ENCODE data around the gene KIF23. TPM values are rescaled to one million over a fixed set of nuclear protein-coding genes. Genes with fewer than 3 reads are reported as not detected.

KIF23 gene
- total RNA-seq, 1 experiment from 2014 or later: 100 TPM

DNA sequence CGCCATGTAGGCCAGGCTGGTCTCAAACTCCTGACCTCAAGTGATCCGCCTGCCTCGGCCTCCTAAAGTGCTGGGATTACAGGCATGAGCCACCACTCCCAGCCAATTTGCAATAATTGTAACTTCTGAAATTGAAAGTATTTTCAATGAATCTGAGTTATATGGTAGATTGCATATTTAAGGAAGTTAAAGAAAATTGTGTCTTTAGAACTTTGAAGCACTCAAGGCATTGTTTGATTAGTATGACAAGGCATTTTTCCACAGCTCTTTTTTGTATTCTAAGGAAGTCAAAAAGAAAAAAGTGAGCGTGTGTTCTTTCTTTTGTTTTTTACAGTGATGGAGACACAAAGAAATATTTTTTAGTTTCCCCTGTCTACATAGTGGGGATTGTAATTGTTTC is 22.8 kb downstream of the KIF23 start:
- intact Hi-C loops (cut with micrococcal nuclease; ENCODE audit: unreplicated experiment): no loop called here

DNA sequence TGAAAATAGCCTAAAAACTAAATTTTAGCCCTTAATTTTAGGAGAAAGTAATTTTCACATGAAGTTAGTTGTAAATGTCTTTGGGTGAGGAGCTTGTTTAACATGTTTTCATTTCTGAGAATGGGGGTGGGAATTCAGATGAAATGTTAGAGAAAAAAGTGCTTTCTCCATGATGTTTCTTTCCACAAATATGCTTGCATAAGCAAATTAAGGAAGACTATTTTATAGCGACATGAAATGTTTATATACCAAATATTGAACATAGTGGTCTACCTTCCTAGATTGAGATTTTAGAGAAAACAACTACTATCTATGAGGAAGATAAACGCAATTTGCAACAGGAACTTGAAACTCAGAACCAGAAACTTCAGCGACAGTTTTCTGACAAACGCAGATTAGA is 25.5 kb downstream of the KIF23 start:
- POLR2A ChIA-PET (ENCODE audit: unreplicated experiment): interaction anchor here (0.5 kb wide), 1 partner anchor 690 kb away, joined by 3 read pairs; no protein-coding TSS in a partner anchor
- Histone ChIP-seq H3K4me1 (replicated peaks; ENCODE audit: insufficient read depth) (no peaks in the 10 kb centered on the region), H3K27me3 (ENCODE audit: insufficient read depth, low read depth) (no peaks in the 10 kb centered on the region), H4K20me1 (ENCODE audit: insufficient read depth) (no peaks in the 10 kb centered on the region), H3K79me2 (ENCODE audit: low read depth) (no peaks in the 10 kb centered on the region), H3K9me2 (ENCODE audit: insufficient read depth) (no peaks in the 10 kb centered on the region), H3K36me3 (ENCODE audit: low read depth) (peaks cover 28% of the 10 kb centered on the region), H3K27ac (no peak overlapping the region), H3K9me3 (ENCODE audit: insufficient read depth, low read depth) (no peaks in the 10 kb centered on the region), H3K4me3 (no peak overlapping the region), H3F3A (ENCODE audit: insufficient read depth, low read depth) (no peaks in the 10 kb centered on the region), H3K4me2 (no peak overlapping the region), H2AFZ (no peak overlapping the region)
- TF ChIP-seq, protein P1, sequence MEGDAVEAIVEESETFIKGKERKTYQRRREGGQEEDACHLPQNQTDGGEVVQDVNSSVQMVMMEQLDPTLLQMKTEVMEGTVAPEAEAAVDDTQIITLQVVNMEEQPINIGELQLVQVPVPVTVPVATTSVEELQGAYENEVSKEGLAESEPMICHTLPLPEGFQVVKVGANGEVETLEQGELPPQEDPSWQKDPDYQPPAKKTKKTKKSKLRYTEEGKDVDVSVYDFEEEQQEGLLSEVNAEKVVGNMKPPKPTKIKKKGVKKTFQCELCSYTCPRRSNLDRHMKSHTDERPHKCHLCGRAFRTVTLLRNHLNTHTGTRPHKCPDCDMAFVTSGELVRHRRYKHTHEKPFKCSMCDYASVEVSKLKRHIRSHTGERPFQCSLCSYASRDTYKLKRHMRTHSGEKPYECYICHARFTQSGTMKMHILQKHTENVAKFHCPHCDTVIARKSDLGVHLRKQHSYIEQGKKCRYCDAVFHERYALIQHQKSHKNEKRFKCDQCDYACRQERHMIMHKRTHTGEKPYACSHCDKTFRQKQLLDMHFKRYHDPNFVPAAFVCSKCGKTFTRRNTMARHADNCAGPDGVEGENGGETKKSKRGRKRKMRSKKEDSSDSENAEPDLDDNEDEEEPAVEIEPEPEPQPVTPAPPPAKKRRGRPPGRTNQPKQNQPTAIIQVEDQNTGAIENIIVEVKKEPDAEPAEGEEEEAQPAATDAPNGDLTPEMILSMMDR (conservative IDR thresholded peaks at IDR 0.05): no peak
- no peak for TF ChIP-seq EZH2 (IDR thresholded peaks at IDR 0.05; ENCODE audit: low read depth)
- BruUV-seq (replicated peaks): no TSS peak
- CTCF ChIA-PET: no interaction called here
- intact Hi-C loops (cut with micrococcal nuclease; ENCODE audit: unreplicated experiment): no loop called here
- no peak for DNase-seq

More for the DNA sequence above, 22.8 kb downstream of the KIF23 start:
- peaks cover 31% of the 10 kb centered on the region for H3K36me3 ChIP-seq (ENCODE audit: low read depth)
- H3K27ac ChIP-seq: no peak overlapping the region
- H3K4me3 ChIP-seq: no peak overlapping the region
- TF ChIP-seq, protein P1 (conservative IDR thresholded peaks at IDR 0.05): no peak
- no peak for TF ChIP-seq EZH2 (IDR thresholded peaks at IDR 0.05; ENCODE audit: low read depth)
- no peak overlapping the region for H3K4me2 ChIP-seq
- no peaks in the 10 kb centered on the region for H3K4me1 ChIP-seq (replicated peaks; ENCODE audit: insufficient read depth)
- CTCF ChIA-PET: no interaction called here
- no TSS peak for BruUV-seq (replicated peaks)
- H3K9me3 ChIP-seq (ENCODE audit: insufficient read depth, low read depth): no peaks in the 10 kb centered on the region
- H2AFZ ChIP-seq: no peak overlapping the region
- H3K27me3 ChIP-seq (ENCODE audit: insufficient read depth, low read depth): no peaks in the 10 kb centered on the region
- no peaks in the 10 kb centered on the region for H3K79me2 ChIP-seq (ENCODE audit: low read depth)
- POLR2A ChIA-PET (ENCODE audit: unreplicated experiment): no interaction called here
- no peak for DNase-seq
- no peaks in the 10 kb centered on the region for H3F3A ChIP-seq (ENCODE audit: insufficient read depth, low read depth)
- H4K20me1 ChIP-seq (ENCODE audit: insufficient read depth): no peaks in the 10 kb centered on the region
- H3K9me2 ChIP-seq (ENCODE audit: insufficient read depth): no peaks in the 10 kb centered on the region

DNA sequence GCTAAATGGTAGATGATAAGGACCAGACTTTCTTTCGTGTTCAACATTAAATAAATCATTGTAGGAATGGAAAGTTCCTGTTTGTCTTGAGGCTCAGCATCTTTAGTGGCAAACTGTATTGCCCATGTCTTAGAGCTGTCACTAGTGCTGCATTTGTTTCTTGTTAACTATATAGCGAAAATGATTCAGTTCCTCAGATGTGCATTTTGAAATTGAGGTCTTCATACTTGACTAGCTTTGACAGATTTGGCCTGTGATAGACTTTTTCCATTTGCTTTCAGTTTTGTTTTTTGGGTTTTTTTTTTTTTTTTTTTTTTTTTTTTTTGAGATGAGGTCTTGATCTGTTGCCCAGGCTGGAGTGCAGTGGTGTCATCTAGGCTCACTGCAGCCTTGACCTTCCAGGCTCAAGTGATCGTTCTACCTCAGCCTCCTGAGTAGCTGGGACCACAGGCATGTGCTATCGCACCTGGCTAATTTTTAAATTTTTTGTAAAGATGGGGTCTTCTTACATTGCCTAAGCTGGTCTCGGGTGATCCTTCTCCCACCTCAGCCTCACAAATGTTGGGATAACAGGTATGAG is 29.0 kb downstream of the KIF23 start:
- Histone ChIP-seq H3K27ac (no peak overlapping the region), H3K4me1 (replicated peaks; ENCODE audit: insufficient read depth) (no peaks in the 10 kb centered on the region), H3K9me3 (ENCODE audit: insufficient read depth, low read depth) (no peaks in the 10 kb centered on the region), H3K79me2 (ENCODE audit: low read depth) (no peaks in the 10 kb centered on the region), H3K27me3 (ENCODE audit: insufficient read depth, low read depth) (no peaks in the 10 kb centered on the region), H3F3A (ENCODE audit: insufficient read depth, low read depth) (peaks cover 4% of the 10 kb centered on the region; the same call in 1 of the 2 replicates), H3K9me2 (ENCODE audit: insufficient read depth) (no peaks in the 10 kb centered on the region), H3K4me2 (no peak overlapping the region), H3K36me3 (ENCODE audit: low read depth) (peaks cover 28% of the 10 kb centered on the region), H3K4me3 (no peak overlapping the region), H4K20me1 (ENCODE audit: insufficient read depth) (no peaks in the 10 kb centered on the region; the same call in 1 of the 2 replicates), H2AFZ (no peak overlapping the region)
- BruUV-seq (replicated peaks): no TSS peak
- ChIA-PET CTCF (no interaction called here), POLR2A (ENCODE audit: unreplicated experiment) (no interaction called here)
- DNase-seq: no peak
- intact Hi-C loops (cut with micrococcal nuclease; ENCODE audit: unreplicated experiment): no loop called here
- TF ChIP-seq, protein P1 (conservative IDR thresholded peaks at IDR 0.05): no peak
- TF ChIP-seq EZH2 (IDR thresholded peaks at IDR 0.05; ENCODE audit: low read depth): no peak
